Measurements from ENCODE around the gene CAPN10.
A peak's percentile ranks its signal among the peaks of the same experiment; 100 is the strongest.

Gene CAPN10

GRCh38 chr2:240622060-240622411 lies 35.5 kb downstream of the CAPN10 start:
- no peak for DNase-seq (ENCODE audit: low read depth in 2 of 2)
- TF ChIP-seq CTCF (IDR thresholded peaks at IDR 0.05; ENCODE audit: low read depth, low read length) = no peak
- H3K4me3 ChIP-seq (replicated peaks in 1 of 2; ENCODE audit: low read depth in 2 of 2, low read length in 2 of 2) = no peak overlapping the region

GRCh38 chr2:240622531-240623235 lies 36.1 kb downstream of the CAPN10 start:
- no peak overlapping the region for H3K4me3 ChIP-seq (replicated peaks in 1 of 2; ENCODE audit: low read depth in 2 of 2, low read length in 2 of 2)
- DNase-seq (ENCODE audit: low read depth in 2 of 2) = peak in 1 of 2 donors; percentile 29
- no peak for TF ChIP-seq CTCF (IDR thresholded peaks at IDR 0.05; ENCODE audit: low read depth, low read length)

- no peak for TF ChIP-seq CTCF (IDR thresholded peaks at IDR 0.05; ENCODE audit: low read depth, low read length)
- no peak overlapping the region for H3K4me3 ChIP-seq (replicated peaks in 1 of 2; ENCODE audit: low read depth in 2 of 2, low read length in 2 of 2)
- no peak for DNase-seq (ENCODE audit: low read depth in 2 of 2)
Measured at GRCh38 chr2:240623531-240624010, 37.0 kb downstream of the CAPN10 start.

GRCh38 chr2:240624011-240624949 lies 37.7 kb downstream of the CAPN10 start:
- no peak overlapping the region for H3K4me3 ChIP-seq (replicated peaks in 1 of 2; ENCODE audit: low read depth in 2 of 2, low read length in 2 of 2)
- no peak for DNase-seq (ENCODE audit: low read depth in 2 of 2)
- no peak for TF ChIP-seq CTCF (IDR thresholded peaks at IDR 0.05; ENCODE audit: low read depth, low read length)

GRCh38 chr2:240624950-240625621 lies 38.6 kb downstream of the CAPN10 start, which contains the start of gene GPR35:
Gene GPR35 (plus strand): TSS chr2:240625480. CDS start chr2:240629953, 4,473 bp downstream.
- H3K4me3 ChIP-seq (replicated peaks in 1 of 2; ENCODE audit: low read depth in 2 of 2, low read length in 2 of 2) = no peak within 1 kb of the TSS
- peak; percentile 24 to 38 for DNase-seq (ENCODE audit: low read depth in 2 of 2)
- no peak for TF ChIP-seq CTCF (IDR thresholded peaks at IDR 0.05; ENCODE audit: low read depth, low read length)

- no peak for TF ChIP-seq CTCF (IDR thresholded peaks at IDR 0.05; ENCODE audit: low read depth, low read length)
- DNase-seq (ENCODE audit: low read depth in 2 of 2) = peak in 1 of 2 donors; percentile 19
- H3K4me3 ChIP-seq (replicated peaks in 1 of 2; ENCODE audit: low read depth in 2 of 2, low read length in 2 of 2) = no peak overlapping the region
Measured at GRCh38 chr2:240626531-240627300, 40.2 kb downstream of the CAPN10 start.
